GM04504 (cell line): ENCODE measurements around the gene RSPH6A.

Source experiments
- DNase-seq: peaks from one replicate; pipeline ENCODE4 v3.0.0-alpha.2; 2012; ENCODE audit warnings: low read depth

The RSPH6A gene

GRCh38 chr19:45814851-45815480 lies at the start of gene RSPH6A:
Gene RSPH6A (minus strand): TSS chr19:45815308. CDS start chr19:45815176, 132 bp downstream.
- DNase-seq = no peak

GRCh38 chr19:45864629-45865082 lies 49.5 kb upstream of the RSPH6A start:
- no peak for DNase-seq

GRCh38 chr19:45863840-45864628 lies 48.9 kb upstream of the RSPH6A start, which contains the start of gene FOXA3:
Gene FOXA3 (plus strand): TSS chr19:45864326. CDS start chr19:45864457, 131 bp downstream.
- no peak for DNase-seq

GRCh38 chr19:45863335-45863839 lies 48.3 kb upstream of the RSPH6A start:
- no peak for DNase-seq

- peak; percentile 97 for DNase-seq
Observed at GRCh38 chr19:45862564-45863334, 47.6 kb upstream of the RSPH6A start, which contains the start of gene SYMPK. Gene SYMPK (minus strand): TSS chr19:45863147. CDS start chr19:45854495, 8,652 bp downstream.

GRCh38 chr19:45862271-45862563 lies 47.1 kb upstream of the RSPH6A start:
- DNase-seq = no peak

GRCh38 chr19:45860359-45861259 lies 45.5 kb upstream of the RSPH6A start:
- DNase-seq = no peak

- no peak for DNase-seq
Observed at GRCh38 chr19:45854167-45854778, 39.2 kb upstream of the RSPH6A start.

- no peak for DNase-seq
Observed at GRCh38 chr19:45852983-45853382, 37.9 kb upstream of the RSPH6A start.

GRCh38 chr19:45852145-45852750 lies 37.1 kb upstream of the RSPH6A start:
- no peak for DNase-seq

GRCh38 chr19:45848922-45849321 lies 33.8 kb upstream of the RSPH6A start:
- no peak for DNase-seq

- DNase-seq = no peak
Observed at GRCh38 chr19:45847663-45848062, 32.6 kb upstream of the RSPH6A start.

GRCh38 chr19:45842198-45842597 lies 27.1 kb upstream of the RSPH6A start:
- DNase-seq = no peak

- DNase-seq = no peak
Observed at GRCh38 chr19:45834970-45835369, 19.9 kb upstream of the RSPH6A start.

GRCh38 chr19:45828945-45829344 lies 13.8 kb upstream of the RSPH6A start:
- DNase-seq = no peak

GRCh38 chr19:45828523-45828922 lies 13.4 kb upstream of the RSPH6A start:
- no peak for DNase-seq

GRCh38 chr19:45827459-45828093 lies 12.5 kb upstream of the RSPH6A start:
- no peak for DNase-seq

GRCh38 chr19:45826934-45827333 lies 11.8 kb upstream of the RSPH6A start:
- DNase-seq = no peak

GRCh38 chr19:45825917-45826893 lies 11.1 kb upstream of the RSPH6A start:
- no peak for DNase-seq
